Retina (tissue), 1 donor: ENCODE data around the gene JAM3.
"Not testable (repeated sequence)": the region's sequence is repeated elsewhere in the genome, so short reads cannot be mapped to it uniquely, and the experiment has no call there.

Experiments
- DNase-seq: peaks from one replicate; pipeline ENCODE4 v3.0.0-alpha.2; 2016

The JAM3 gene

DNA sequence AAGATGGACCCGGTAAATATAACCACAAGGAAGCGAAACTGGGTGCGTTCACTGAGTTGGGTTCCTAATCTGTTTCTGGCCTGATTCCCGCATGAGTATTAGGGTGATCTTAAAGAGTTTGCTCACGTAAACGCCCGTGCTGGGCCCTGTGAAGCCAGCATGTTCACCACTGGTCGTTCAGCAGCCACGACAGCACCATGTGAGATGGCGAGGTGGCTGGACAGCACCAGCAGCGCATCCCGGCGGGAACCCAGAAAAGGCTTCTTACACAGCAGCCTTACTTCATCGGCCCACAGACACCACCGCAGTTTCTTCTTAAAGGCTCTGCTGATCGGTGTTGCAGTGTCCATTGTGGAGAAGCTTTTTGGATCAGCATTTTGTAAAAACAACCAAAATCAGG is 80.5 kb downstream of the JAM3 start:
- DNase-seq = no peak

DNA sequence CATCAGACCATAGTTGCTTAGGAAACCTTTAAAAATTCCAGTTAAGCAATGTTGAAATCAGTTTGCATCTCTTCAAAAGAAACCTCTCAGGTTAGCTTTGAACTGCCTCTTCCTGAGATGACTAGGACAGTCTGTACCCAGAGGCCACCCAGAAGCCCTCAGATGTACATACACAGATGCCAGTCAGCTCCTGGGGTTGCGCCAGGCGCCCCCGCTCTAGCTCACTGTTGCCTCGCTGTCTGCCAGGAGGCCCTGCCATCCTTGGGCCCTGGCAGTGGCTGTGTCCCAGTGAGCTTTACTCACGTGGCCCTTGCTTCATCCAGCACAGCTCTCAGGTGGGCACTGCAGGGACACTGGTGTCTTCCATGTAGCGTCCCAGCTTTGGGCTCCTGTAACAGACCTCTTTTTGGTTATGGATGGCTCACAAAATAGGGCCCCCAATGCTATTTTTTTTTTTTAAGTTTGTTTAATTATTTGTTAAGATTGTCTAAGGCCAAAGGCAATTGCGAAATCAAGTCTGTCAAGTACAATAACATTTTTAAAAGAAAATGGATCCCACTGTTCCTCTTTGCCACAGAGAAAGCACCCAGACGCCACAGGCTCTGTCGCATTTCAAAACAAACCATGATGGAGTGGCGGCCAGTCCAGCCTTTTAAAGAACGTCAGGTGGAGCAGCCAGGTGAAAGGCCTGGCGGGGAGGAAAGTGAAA is 81.5 kb downstream of the JAM3 start:
- no peak for DNase-seq

DNA sequence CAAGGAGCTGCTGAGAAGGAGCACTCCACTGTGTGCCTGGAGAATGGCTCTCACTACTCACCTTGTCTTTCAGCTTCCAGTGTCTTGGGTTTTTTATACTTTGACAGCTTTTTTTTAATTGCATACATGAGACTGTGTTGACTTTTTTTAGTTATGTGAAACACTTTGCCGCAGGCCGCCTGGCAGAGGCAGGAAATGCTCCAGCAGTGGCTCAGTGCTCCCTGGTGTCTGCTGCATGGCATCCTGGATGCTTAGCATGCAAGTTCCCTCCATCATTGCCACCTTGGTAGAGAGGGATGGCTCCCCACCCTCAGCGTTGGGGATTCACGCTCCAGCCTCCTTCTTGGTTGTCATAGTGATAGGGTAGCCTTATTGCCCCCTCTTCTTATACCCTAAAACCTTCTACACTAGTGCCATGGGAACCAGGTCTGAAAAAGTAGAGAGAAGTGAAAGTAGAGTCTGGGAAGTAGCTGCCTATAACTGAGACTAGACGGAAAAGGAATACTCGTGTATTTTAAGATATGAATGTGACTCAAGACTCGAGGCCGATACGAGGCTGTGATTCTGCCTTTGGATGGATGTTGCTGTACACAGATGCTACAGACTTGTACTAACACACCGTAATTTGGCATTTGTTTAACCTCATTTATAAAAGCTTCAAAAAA is 82.3 kb downstream of the JAM3 start:
- no peak for DNase-seq

DNA sequence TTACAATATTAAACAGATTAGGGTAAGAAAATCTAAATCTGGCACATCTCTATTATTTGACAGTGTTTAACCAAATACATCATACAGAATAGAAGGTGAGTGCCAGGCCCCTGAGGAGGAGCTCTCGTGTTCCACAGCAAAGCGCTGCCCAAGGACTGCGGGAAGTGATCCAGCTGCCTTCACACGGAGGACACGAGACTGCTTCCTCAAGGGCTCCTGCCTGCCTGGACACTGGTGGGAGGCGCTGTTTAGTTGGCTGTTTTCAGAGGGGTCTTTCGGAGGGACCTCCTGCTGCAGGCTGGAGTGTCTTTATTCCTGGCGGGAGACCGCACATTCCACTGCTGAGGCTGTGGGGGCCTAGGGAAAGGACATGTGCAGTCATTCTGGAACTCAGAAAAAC is 83.8 kb downstream of the JAM3 start:
- no peak for DNase-seq

DNA sequence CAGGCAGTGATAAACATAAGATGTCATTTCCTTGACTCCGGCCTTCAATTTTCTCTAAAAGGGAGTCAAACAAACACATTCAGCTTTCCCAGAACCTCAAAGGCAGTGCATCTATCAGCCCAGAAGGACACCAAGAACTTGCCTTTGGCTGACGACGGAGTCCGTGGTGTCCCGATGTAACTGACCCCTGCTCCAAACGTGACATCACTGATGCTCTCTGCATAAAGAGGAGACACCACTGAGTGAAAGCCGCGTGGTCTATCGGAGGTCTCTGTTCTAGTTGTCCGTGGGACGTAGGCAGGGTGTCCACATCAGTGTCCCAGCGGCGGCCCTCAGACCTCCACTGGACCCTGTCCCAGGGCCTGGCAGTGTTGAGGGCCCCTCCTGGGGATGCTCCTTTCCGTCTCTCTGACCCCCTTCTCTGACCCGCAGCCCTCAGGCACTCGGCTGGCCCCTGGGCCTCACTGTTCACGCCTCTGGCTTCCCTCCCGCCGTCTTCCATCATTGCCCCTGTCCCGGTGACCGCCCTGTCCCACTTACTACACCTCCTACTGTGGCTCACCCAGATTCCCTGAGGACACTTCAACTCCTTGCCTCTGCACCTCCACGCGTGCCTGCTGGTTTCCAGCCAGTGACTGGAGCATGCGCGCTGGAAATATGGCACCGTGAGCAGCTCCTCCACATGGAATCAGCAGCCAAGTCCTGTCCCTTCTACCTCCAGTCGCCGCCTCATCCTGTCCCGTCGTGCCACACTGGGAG is 84.5 kb downstream of the JAM3 start:
- no peak for DNase-seq

DNA sequence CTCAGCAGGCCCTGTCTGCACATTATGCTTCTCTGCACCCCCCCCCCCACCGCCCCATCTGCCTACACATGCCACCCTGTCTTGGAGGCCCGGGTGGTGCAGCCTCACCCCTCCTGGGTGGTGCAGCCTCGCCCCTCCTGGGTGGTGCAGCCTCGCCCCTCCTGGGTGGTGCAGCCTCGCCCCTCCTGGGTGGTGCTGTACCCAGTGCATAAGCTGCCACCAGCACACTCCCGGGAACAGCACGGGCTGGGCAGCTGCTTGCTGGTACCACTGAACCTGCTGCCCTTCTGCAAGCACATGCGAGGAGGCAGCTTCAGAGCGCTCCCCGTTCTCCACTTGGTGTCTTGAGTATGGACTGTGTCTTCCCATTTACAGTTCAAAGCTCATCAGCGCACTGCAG is 85.6 kb downstream of the JAM3 start:
- no peak for DNase-seq

DNA sequence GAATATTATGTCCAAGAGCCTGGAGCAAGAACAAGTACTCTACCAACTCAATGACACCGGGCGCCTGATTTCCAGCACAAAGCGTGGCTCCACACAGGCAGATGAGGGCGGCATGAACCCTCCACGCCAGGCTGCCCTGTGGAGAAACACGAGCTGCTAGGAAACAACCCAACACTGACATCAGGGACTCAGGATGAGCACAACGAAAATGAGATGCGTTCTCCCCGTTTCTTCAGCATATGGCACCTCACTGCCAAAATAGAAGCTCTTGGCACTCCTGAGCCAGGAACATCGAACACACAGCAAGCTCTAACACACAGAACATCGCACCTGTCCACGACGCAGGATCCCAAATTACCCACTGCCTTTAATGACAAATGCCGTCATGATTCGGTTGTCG is 86.6 kb downstream of the JAM3 start:
- no peak for DNase-seq

DNA sequence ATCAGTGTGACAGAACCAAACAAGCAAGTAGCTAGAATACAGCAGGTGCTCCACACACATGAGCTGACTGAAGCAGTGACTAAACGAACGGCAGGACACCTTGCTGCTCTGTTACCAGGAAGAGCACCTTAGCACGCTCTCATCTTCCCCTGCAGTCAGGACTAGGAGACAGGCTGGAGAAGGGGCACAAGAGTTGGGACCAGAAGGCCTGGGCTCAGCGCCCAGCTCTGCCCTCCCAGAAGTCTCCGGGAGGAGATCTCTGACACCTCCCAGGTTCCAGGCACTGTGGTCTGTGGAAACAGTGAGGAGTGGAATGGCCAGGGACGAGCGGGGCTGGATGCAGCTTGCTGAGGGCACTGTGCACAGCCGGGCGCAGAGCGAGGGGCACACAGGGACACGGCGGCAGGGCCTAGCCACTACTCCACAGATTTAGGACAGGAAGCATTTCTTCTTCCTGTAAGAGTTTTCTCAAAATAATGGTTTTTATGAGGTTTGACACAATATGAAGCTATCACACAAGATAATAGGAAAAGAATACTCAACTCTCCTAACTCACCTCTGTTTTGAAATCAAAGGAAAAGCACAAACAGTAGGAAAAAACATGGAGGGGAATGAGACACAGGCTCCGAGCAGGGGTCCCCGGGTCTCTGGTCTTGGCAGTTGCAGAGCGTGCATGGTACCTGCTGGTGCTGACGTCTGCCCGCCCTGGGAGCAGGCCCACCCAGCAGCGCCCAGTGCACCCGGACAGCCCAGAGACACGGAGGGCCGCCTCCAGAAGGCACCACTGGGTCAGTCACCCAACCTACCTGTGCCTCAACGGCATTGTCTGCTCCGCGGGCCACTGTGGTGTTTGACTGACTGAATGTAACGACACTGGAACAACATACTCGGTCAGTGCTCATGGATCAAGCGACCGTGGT is 87.3 kb downstream of the JAM3 start:
- DNase-seq = no peak

DNA sequence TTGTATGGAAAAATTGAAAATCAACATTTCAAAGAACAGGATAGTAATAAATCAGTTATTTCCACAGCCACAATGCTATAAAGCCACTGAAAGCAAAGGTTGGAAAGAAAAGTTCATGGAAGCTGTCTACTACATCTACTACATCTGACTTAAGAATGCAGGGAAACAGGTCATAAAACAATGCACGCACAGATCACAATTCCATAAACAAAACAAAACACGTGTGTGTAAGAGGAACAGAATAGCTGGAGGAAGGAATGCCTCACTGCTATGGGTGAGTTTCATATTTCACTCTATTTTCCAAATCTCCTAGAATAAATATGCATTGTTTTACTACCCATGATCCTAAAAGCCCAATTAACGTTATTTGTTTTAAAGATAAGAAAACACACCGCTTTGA is 88.6 kb downstream of the JAM3 start:
- no peak for DNase-seq

DNA sequence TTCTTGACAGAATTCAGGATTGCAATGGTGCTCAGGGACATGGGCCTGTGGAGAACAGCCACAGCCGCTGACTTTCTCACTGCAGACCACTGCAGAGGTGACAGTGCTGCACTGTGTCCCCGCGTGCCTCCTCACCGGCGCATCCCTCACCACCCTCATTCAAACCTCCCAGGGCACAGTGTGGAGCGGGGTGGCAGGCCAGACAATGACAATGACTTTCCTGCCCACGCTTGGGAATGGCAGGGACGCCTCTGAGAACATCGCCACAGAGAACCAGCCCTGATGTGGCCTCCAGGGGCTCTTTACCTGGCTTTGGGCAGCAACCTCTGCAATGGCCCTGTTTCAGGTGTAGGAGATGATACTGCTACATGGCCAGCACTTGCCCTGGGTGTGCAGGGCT is 89.2 kb downstream of the JAM3 start:
- no peak for DNase-seq

DNA sequence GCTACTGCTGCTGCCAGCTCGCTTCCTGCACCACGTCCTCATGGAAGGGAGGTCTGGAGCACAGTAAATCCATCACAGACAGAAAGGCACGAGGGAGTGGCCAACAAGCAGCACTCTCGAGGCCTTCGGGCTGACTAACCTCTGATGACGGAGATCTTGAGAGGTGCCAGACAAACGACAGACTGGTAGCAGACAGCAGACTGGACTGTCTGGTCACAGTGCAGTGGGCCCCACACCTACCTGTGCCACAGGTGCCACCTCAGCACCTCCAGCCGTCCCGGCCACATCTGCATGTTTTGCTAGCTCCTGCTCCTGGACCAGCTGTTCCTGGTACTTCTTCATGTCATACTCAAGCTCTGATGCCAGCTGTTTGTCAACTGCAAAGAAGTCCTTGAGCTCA is 90.8 kb downstream of the JAM3 start:
- DNase-seq = no peak

DNA sequence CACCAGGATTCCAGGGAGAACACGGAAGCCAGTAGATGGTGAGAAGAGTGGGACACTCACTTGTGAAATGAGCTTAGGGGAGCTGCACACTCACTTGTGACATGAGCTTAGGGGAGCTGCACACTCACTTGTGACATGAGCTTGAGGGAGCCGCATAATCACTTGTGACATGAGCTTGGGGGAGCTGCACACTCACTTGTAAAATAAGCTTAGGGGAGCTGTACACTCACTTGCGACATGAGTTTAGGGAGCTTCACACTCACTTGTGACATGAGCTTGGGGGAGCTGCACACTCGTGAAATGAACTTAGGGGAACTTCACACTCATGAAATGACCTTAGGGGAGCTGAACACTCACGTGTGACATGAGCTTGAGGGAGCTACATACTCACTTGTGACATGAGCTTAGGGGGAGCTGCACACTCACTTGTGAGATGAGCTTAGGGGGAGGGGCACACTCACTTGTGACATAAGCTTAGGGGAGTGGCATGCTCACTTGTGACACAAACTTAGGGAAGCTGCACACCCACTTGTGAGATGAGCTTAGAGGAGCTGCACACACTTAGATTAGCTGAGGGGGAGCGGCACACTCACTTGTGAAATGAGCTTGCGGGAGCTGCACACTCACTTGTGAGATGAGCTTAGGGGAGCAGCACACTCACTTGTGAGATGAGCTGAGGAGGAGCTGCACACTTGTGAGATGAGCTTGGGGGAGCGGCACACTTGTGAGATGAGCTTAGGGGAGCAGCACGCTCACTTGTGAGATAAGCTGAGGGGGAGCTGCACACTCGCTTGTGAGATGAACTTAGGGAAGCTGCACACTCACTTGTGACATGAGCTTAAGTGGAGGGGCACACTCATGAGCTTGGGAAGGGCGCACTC is 95.9 kb downstream of the JAM3 start:
- no peak for DNase-seq

DNA sequence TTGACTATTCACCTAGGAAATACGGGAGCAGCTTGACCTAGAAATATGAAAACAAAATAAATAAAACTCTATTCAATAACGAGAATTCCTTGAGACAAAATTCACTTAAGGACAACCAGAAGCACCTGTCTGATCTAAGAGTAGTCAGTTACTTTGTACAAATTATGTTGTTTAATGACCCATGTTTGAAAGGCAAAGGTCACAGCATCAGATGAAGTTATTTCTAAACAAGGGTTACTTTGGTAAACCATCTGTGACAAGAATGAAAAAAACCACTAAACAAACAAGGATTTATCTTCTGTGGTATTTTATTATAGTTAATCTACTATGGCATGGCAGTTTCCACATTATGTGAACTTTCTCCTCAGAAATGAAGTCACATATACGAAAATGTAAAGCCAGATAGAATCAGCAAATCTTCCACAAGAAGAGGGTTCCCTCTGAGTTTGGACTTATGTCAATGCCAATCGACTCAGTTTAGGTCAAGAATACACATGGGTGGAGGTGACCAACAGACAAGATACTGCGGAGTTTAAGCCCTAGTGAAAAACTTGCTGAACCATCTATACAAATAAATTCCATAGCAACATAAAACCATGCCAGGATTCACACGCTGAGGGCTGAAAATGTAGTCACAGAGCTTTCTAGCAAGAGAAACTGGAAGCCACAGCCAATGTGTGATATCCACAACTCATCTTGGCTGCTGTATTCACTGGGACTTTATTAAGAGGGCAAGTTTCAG is 101.5 kb downstream of the JAM3 start:
- DNase-seq = no peak

DNA sequence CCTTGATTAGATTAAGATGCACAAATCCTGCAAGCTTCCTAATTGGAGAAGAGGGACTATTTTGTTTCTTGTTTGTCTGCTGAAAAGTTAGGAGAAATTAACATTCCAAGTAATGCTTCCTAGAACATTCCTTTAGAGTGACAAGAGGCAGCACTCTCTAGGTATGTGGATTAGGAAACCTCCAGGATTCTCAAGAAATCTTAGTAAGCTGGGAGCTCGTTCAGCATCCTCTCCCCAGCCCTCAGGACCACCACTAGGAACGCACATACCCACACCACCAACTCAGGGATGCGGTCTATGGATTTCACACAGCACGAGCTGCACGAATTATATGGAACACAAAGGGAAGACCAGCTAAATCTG is 102.0 kb downstream of the JAM3 start:
- DNase-seq = no peak

DNA sequence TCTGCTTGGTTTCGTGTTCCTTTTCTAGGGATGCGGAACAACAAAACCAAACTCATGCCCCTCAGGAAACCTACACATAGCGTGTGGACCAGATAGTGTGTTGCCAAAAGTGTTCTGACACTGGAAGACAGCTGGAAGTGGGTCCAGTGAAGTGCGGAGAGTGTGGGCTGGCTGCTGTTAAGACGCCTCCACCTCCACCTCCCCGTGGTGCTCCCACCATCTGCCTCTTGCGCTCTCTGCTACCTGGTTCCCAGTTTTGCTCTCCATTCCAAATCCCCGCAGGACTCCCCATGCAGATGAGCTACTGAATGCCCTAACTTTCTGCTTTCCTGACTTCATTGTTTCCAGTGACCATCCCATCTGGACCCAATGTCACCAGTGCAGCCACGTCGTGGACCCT is 103.1 kb downstream of the JAM3 start:
- no peak for DNase-seq

DNA sequence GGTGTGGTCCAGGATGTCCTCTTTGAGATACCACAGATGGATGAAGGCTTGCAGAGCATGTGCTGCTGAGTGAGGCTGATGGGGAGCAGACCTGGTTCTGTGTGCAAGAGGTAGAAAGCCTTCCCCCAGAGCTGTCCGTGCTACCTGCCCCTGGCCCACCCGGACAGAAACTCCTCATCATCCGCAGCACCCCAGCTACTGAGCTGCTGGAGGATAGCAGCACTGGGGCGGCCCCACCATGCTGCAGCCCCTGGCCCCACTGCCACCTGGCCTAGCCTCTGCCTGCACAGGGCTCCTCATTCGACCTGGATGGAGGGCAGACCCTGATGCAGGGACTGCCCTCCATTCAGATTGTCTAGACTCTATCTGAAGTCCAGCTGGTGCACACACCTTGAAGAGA is 104.4 kb downstream of the JAM3 start:
- no peak for DNase-seq

DNA sequence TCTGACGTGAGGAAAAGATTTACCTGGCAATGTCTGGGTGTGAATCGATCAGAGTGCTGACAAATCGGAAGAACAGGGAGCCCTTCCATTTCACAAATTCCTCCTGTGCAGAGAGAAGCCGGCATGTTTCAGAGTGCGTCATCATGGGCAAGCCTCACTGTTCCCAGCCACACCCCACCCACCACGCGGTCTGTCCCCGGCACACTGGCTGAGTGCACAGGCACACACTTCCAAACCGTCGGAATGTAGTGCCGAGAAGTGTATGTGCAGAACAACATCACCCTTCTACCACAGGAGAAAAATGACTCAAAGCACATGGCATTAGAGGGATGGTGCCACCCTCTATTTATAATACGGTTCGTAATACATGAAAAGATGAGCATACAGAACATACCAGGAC is 107.4 kb downstream of the JAM3 start:
- DNase-seq = no peak

DNA sequence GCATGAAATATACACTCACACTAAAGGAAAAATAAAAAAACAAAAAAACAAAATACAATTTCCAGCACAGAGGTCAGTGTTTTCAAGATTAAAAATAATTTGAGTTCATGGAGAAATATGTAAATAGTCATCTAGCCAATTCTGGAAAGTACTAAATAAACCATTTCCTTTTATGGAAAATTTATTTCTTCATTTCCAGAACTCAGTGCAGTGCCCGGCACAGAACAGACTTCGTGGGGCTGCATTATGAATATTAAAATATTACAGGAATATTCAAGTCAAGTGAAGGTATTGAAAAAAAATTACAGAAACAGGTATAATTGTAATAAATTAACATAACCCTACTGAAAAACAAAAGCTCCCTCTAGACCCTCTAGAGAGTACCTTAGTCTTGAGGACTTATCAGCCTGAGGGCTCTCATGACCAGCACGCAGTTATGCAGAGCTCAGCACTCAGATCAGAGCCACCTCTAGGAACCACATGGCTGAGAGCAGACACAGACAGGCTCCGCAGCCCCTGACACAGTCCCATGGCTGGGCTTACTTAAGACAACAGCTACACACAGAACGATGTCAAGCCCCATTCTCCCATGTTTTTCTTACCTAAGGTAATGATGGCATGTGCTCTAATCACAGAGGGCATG is 109.3 kb downstream of the JAM3 start:
- DNase-seq = no peak

DNA sequence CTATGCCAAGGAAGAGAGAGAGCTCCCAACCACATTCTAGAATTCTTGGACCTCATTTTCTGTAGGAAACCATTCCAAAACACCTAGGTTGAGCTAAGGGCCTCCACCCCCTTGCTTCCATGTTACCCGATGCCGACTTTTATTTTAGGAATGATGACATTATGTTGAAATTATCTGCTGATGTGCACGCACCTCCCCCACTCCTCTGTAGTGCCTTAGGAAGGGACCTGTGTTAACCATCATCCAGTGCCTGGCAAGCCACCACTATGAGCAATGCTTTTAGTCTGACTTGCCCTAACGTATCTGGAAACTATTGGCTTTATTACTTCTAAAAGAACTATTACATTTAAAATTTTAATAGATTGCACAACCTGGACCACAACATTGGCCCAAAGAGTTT is 112.8 kb downstream of the JAM3 start:
- DNase-seq = no peak

DNA sequence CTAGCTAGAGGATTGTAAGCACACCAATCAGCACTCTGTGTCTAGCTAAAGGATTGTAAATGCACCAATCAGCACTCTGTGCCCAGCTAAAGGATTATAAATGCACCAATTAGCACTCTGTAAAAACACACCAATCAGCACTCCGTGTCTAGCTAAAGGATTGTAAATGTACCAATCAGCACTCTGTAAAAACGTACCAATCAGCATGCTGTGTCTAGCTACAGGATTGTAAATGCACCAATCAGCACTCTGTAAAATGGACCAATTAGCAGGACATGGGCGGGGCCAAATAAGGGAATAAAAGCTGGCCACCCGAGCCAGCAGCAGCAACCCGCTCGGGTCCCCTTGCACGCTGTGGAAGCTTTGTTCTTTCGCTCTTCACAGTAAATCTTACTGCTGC is 119.2 kb downstream of the JAM3 start:
- DNase-seq = not testable (repeated sequence)

DNA sequence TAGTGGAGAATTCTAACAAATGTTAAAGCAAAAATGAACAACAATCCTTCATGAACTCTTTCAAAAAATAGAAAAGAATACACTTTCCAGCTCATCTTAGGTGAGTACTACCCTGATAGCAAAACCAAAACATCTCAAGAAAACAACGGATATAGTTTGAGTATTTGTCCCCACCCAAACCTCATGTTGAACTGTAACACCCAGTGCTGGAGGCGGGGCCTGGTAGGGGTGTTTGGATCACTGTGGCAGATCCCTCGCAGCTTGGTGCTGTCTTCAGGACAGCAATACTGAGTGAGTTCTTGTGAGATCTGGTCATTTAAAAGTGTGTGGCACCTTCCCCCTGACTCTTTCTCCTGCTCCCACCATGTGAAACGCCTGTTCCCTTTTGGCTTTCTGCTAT is 127.9 kb downstream of the JAM3 start:
- DNase-seq = no peak
